Suprapubic skin (tissue), 4 donors: Measurements from ENCODE around the gene WTIP.

Experiments
- POLR2A ChIP-seq, 2 donors: fragments of 450-650 bp; IDR thresholded peaks; one replicate each; pipeline ENCODE4 v1.6.1; 2017; ENCODE audit warnings: antibody characterized with exemption in 2 of 2, mild to moderate bottlenecking in 2 of 2, moderate library complexity in 2 of 2
- POLR2AphosphoS5 ChIP-seq, 3 donors: sonication (generic); formaldehyde crosslinking; IDR thresholded peaks; one replicate each; pipeline ENCODE4 v1.6.1; 2017; ENCODE audit warnings: antibody characterized with exemption in 3 of 3

DNA sequence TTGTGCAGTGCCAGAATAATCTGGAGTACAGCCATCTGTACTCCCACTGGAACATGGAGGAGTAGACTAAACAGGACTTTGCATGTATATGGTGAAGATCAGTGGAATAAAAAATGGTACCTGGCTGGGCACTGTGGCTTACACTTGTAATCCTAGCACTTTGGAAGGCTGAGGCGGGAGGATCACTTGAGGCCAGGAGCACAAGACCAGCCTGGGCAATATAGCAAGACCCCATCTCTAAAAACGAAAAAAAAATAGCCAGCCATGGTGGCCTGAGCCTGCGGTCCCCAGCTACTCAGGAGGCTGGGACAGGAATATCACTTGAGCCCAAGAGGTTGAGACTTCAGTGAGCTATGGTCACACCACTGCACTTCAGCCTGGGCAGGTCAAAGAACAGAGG, 33.4 kb upstream of the WTIP start:
- no peak for TF ChIP-seq POLR2A (IDR thresholded peaks at IDR 0.05)
- TF ChIP-seq POLR2AphosphoS5 (IDR thresholded peaks at IDR 0.05): no peak
